ENCODE measurements around the gene PRKCA. TPM values are rescaled to one million over a fixed set of nuclear protein-coding genes. Genes with fewer than 3 reads are reported as not detected.

PRKCA gene
- total RNA-seq, 1 experiment from 2014 or later = 29.5 TPM

- no peak for TF ChIP-seq CTCF (IDR thresholded peaks at IDR 0.05)
- no peak for TF ChIP-seq FOXK1 (CRISPR knock-in tag; IDR thresholded peaks at IDR 0.05)
- no peak for TF ChIP-seq PREB (CRISPR knock-in tag; IDR thresholded peaks at IDR 0.05; ENCODE audit: borderline replicate concordance)
- no peak for TF ChIP-seq TCF7 (CRISPR knock-in tag; IDR thresholded peaks at IDR 0.05; ENCODE audit: low read depth)
- no peak for TF ChIP-seq GRHL2 (CRISPR knock-in tag; IDR thresholded peaks at IDR 0.05; ENCODE audit: insufficient replicate concordance, severe bottlenecking)
- TF ChIP-seq FOXJ3 (CRISPR knock-in tag; IDR thresholded peaks at IDR 0.05; ENCODE audit: borderline replicate concordance) = no peak
- no peak for TF ChIP-seq MLX (CRISPR knock-in tag; IDR thresholded peaks at IDR 0.05)
- TF ChIP-seq RORB (CRISPR knock-in tag; IDR thresholded peaks at IDR 0.05) = no peak
These were observed 375.6 kb downstream of the PRKCA start (continued) for GRCh38 chr17:66678061-66678460.

GRCh38 chr17:66678827-66679226 is 376.4 kb downstream of the PRKCA start:
- no peak for ATAC-seq
- Mint-ChIP-seq H3K27ac (no peak overlapping the region), H3K27me3 (ENCODE audit: low read depth) (no peaks in the 10 kb centered on the region), H3K9me3 (peaks cover 13% of the 10 kb centered on the region), H3K36me3 (peaks cover 8% of the 10 kb centered on the region; the same call in 1 of the 2 replicates), H3K4me3 (no peak overlapping the region), H3K4me1 (peaks cover 16% of the 10 kb centered on the region)
- POLR2A ChIA-PET = interaction anchor here (0.6 kb wide), 1 partner anchor 488 kb away, joined by 5 read pairs; no protein-coding TSS in a partner anchor
- CTCF ChIA-PET = no interaction called here
- no peak for DNase-seq (ENCODE audit: low spot score)
- TF ChIP-seq HMGXB4 (CRISPR knock-in tag; IDR thresholded peaks at IDR 0.05) (no peak), NR3C1 (CRISPR knock-in tag; conservative IDR thresholded peaks at IDR 0.05; ENCODE audit: low read depth) (no peak), ZNF425 (CRISPR knock-in tag; conservative IDR thresholded peaks at IDR 0.05) (no peak), GABPB1 (CRISPR knock-in tag; IDR thresholded peaks at IDR 0.05) (no peak), ZNF396 (CRISPR knock-in tag; IDR thresholded peaks at IDR 0.05; ENCODE audit: borderline replicate concordance) (no peak), AR (CRISPR knock-in tag; IDR thresholded peaks at IDR 0.05) (no peak), KAT7 (CRISPR knock-in tag; IDR thresholded peaks at IDR 0.05; ENCODE audit: borderline replicate concordance) (no peak), TEAD1 (CRISPR knock-in tag; IDR thresholded peaks at IDR 0.05) (no peak), ZNF219 (CRISPR knock-in tag; IDR thresholded peaks at IDR 0.05; ENCODE audit: borderline replicate concordance) (no peak), E2F5 (CRISPR knock-in tag; IDR thresholded peaks at IDR 0.05) (no peak), JUN (CRISPR knock-in tag; IDR thresholded peaks at IDR 0.05) (no peak), ERG (CRISPR knock-in tag; IDR thresholded peaks at IDR 0.05) (no peak), IRF2 (CRISPR knock-in tag; IDR thresholded peaks at IDR 0.05; ENCODE audit: borderline replicate concordance, low read depth) (no peak)

Measured in WTC11 (cell line).